Dendritic cell treated with granulocyte-macrophage colony-stimulating factor and Interleukin-4, amounts not matched to agents 40 ng/mL and 50 ng/mL, for 4 days (primary cell): Measurements from ENCODE around the gene BTBD7.

Experiments
- H3K27ac Mint-ChIP-seq: one replicate; pipeline ENCODE4 v1.8.0; 2022; ENCODE audit warnings: mild to moderate bottlenecking, mixed read lengths
- H3K27me3 Mint-ChIP-seq: one replicate; pipeline ENCODE4 v1.8.0; 2022; ENCODE audit warnings: mild to moderate bottlenecking, mixed read lengths
- H3K36me3 Mint-ChIP-seq: one replicate; pipeline ENCODE4 v1.8.0; 2022; ENCODE audit warnings: low read depth, mixed read lengths
- H3K4me1 Mint-ChIP-seq: one replicate; pipeline ENCODE4 v1.8.0; 2022; ENCODE audit warnings: low read depth, mixed read lengths
- H3K4me3 Mint-ChIP-seq: one replicate; pipeline ENCODE4 v1.8.0; 2022; ENCODE audit warnings: mild to moderate bottlenecking, moderate library complexity, mixed read lengths
- H3K9me3 Mint-ChIP-seq: one replicate; pipeline ENCODE4 v1.8.0; 2022; ENCODE audit warnings: mixed read lengths
- intact Hi-C: fragments of 100-400 bp; cut with micrococcal nuclease; formaldehyde crosslinking; loops from one replicate; pipeline ENCODE4 v1.15.0; 2022

BTBD7 gene

DNA sequence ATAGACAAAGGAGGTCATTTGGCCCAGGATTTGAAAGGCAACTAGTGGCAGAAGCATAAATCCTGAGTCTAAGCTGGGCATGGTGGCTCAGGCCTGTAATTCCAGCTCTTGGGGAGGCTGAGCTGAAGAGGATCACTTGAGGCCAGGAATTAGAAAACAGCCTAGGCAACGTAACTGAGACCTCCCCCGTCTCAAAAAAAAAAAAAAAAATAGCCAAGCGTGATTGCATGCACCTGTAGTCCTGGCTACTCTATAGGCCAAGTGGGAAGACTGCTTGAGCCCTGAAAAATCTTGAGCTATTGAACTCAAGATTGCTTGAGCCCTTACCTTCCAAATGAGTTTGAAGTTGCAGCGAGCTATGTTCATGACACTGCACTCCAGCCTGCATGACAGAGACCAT, 133.8 kb downstream of the BTBD7 start:
- no peak overlapping the region for H3K27ac Mint-ChIP-seq
- no peaks in the 10 kb centered on the region for H3K27me3 Mint-ChIP-seq
- H3K36me3 Mint-ChIP-seq: peaks cover 14% of the 10 kb centered on the region
- H3K4me1 Mint-ChIP-seq: peaks cover 4% of the 10 kb centered on the region
- intact Hi-C loops: no loop called here
- H3K9me3 Mint-ChIP-seq: no peaks in the 10 kb centered on the region
- no peak overlapping the region for H3K4me3 Mint-ChIP-seq

- intact Hi-C loops: no loop called here
- Mint-ChIP-seq H3K9me3 (no peaks in the 10 kb centered on the region), H3K27ac (no peak overlapping the region), H3K4me3 (no peak overlapping the region), H3K27me3 (no peaks in the 10 kb centered on the region), H3K4me1 (peaks cover 4% of the 10 kb centered on the region), H3K36me3 (peaks cover 14% of the 10 kb centered on the region)
These were observed 137.4 kb downstream of the BTBD7 start for GRCh38 chr14:93195316-93195999.
